SU-DHL-6 (cell line): Measurements from ENCODE around the gene RGS6.

Experiments used
- EZH2phosphoT487 ChIP-seq: fragments of 200-600 bp; sonication (generic), shearing (Covaris generic); conservative IDR thresholded peaks from 2 replicates; pipeline ENCODE4 v1.6.1; 2018; ENCODE audit warnings: mild to moderate bottlenecking, antibody characterized with exemption, low read length, moderate library complexity, mixed read lengths
- TF ChIP-seq, protein P1 (sequence below): fragments of 200-600 bp; sonication (generic); IDR thresholded peaks from one replicate; pipeline ENCODE4 v1.5.1; 2017; ENCODE audit warnings: antibody characterized with exemption, mild to moderate bottlenecking, low read length, moderate library complexity; ENCODE audit not compliant: insufficient read depth, poor library complexity, severe bottlenecking

DNA sequence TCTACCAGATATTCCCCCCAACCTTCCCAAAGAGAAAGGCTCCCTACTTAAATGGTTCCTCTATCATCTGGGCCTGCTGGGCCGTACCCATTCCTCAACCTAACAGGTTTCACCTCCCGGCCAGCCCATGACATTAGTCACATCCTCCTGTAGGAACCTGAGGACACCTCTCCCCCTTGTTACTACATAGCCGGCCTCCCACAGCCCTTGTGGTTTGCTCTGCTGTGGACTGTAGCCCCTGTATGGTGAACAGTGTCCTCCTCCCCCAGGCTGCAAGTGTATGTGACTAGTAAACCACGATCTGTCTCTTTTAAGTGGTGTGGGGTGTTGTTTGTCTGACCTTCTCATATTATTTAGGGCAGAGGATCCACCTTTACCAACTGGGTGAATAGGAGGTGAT lies 371.7 kb downstream of the RGS6 start:
- TF ChIP-seq, protein P1, sequence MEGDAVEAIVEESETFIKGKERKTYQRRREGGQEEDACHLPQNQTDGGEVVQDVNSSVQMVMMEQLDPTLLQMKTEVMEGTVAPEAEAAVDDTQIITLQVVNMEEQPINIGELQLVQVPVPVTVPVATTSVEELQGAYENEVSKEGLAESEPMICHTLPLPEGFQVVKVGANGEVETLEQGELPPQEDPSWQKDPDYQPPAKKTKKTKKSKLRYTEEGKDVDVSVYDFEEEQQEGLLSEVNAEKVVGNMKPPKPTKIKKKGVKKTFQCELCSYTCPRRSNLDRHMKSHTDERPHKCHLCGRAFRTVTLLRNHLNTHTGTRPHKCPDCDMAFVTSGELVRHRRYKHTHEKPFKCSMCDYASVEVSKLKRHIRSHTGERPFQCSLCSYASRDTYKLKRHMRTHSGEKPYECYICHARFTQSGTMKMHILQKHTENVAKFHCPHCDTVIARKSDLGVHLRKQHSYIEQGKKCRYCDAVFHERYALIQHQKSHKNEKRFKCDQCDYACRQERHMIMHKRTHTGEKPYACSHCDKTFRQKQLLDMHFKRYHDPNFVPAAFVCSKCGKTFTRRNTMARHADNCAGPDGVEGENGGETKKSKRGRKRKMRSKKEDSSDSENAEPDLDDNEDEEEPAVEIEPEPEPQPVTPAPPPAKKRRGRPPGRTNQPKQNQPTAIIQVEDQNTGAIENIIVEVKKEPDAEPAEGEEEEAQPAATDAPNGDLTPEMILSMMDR = no peak
- no peak for TF ChIP-seq EZH2phosphoT487
